ENCODE results near the gene ZNF534. TPM values are rescaled to one million over a fixed set of nuclear protein-coding genes. Genes with fewer than 3 reads are reported as not detected.
A peak's percentile ranks its signal among the peaks of the same experiment; 100 is the strongest.
"Not testable (repeated sequence)": the region's sequence is repeated elsewhere in the genome, so short reads cannot be mapped to it uniquely, and the experiment has no call there.

ZNF534 gene
- total RNA-seq, 2 experiments from 2014 or later, result not detected

- no peak overlapping the region for H3K4me3 Mint-ChIP-seq
- peaks cover 78% of the 10 kb centered on the region for H3K9me3 Mint-ChIP-seq
- DNase-seq, result no peak
- peaks cover 64% of the 10 kb centered on the region for H3K36me3 Mint-ChIP-seq (ENCODE audit: low read depth)
- H3K4me1 Mint-ChIP-seq (ENCODE audit: low read depth), result no peaks in the 10 kb centered on the region
- intact Hi-C loops (cut with micrococcal nuclease), result no loop called here
- no peaks in the 10 kb centered on the region for H3K27me3 Mint-ChIP-seq (ENCODE audit: low read depth)
- CTCF ChIA-PET, result no interaction called here
- H3K27ac Mint-ChIP-seq, result no peak overlapping the region
Measured at GRCh38 chr19:52474351-52475127, 45.6 kb downstream of the ZNF534 start.

GRCh38 chr19:52484111-52484743, 55.3 kb downstream of the ZNF534 start:
- peaks cover 33% of the 10 kb centered on the region for H3K36me3 Mint-ChIP-seq (ENCODE audit: low read depth)
- peaks cover 47% of the 10 kb centered on the region for H3K9me3 Mint-ChIP-seq
- H3K27ac Mint-ChIP-seq; intact Hi-C loops (cut with micrococcal nuclease); DNase-seq; H3K4me1 Mint-ChIP-seq (ENCODE audit: low read depth); H3K4me3 Mint-ChIP-seq; CTCF ChIA-PET; H3K27me3 Mint-ChIP-seq (ENCODE audit: low read depth): not testable (repeated sequence)

- CTCF ChIA-PET; intact Hi-C loops (cut with micrococcal nuclease); H3K27ac Mint-ChIP-seq; H3K4me1 Mint-ChIP-seq (ENCODE audit: low read depth); H3K27me3 Mint-ChIP-seq (ENCODE audit: low read depth); DNase-seq; H3K4me3 Mint-ChIP-seq: not testable (repeated sequence)
- peaks cover 48% of the 10 kb centered on the region for H3K9me3 Mint-ChIP-seq
- peaks cover 34% of the 10 kb centered on the region for H3K36me3 Mint-ChIP-seq (ENCODE audit: low read depth)
Measured at GRCh38 chr19:52485064-52485463, 56.1 kb downstream of the ZNF534 start.

- H3K27ac Mint-ChIP-seq; H3K4me1 Mint-ChIP-seq (ENCODE audit: low read depth); H3K27me3 Mint-ChIP-seq (ENCODE audit: low read depth); DNase-seq; intact Hi-C loops (cut with micrococcal nuclease); CTCF ChIA-PET; H3K4me3 Mint-ChIP-seq: not testable (repeated sequence)
- H3K36me3 Mint-ChIP-seq (ENCODE audit: low read depth), result peaks cover 31% of the 10 kb centered on the region
- H3K9me3 Mint-ChIP-seq, result peaks cover 47% of the 10 kb centered on the region
Measured at GRCh38 chr19:52485561-52486240, 56.8 kb downstream of the ZNF534 start.

GRCh38 chr19:52492201-52492993, 63.4 kb downstream of the ZNF534 start:
- CTCF ChIA-PET, result no interaction called here
- H3K27me3 Mint-ChIP-seq (ENCODE audit: low read depth), result no peaks in the 10 kb centered on the region

GRCh38 chr19:52492994-52493470, 64.1 kb downstream of the ZNF534 start:
- Mint-ChIP-seq H3K27me3 (ENCODE audit: low read depth) (no peaks in the 10 kb centered on the region), H3K4me1 (ENCODE audit: low read depth) (no peaks in the 10 kb centered on the region), H3K27ac (no peak overlapping the region), H3K9me3 (peaks cover 40% of the 10 kb centered on the region), H3K36me3 (ENCODE audit: low read depth) (peaks cover 26% of the 10 kb centered on the region), H3K4me3 (no peak overlapping the region)
- CTCF ChIA-PET, result no interaction called here
- intact Hi-C loops (cut with micrococcal nuclease), result no loop called here
- no peak for DNase-seq

More at GRCh38 chr19:52492201-52492993, 63.4 kb downstream of the ZNF534 start:
- peak; percentile 6 for DNase-seq
- H3K9me3 Mint-ChIP-seq, result peaks cover 33% of the 10 kb centered on the region
- H3K4me3 Mint-ChIP-seq, result no peak overlapping the region
- intact Hi-C loops (cut with micrococcal nuclease), result no loop called here
- H3K36me3 Mint-ChIP-seq (ENCODE audit: low read depth), result peaks cover 22% of the 10 kb centered on the region
- H3K4me1 Mint-ChIP-seq (ENCODE audit: low read depth), result no peaks in the 10 kb centered on the region
- no peak overlapping the region for H3K27ac Mint-ChIP-seq

GRCh38 chr19:52494518-52494917, 65.6 kb downstream of the ZNF534 start:
- Mint-ChIP-seq H3K4me3 (no peak overlapping the region), H3K27ac (no peak overlapping the region), H3K36me3 (ENCODE audit: low read depth) (peaks cover 31% of the 10 kb centered on the region), H3K27me3 (ENCODE audit: low read depth) (no peaks in the 10 kb centered on the region), H3K4me1 (ENCODE audit: low read depth) (no peaks in the 10 kb centered on the region), H3K9me3 (peaks cover 44% of the 10 kb centered on the region)
- no peak for DNase-seq
- intact Hi-C loops (cut with micrococcal nuclease), result no loop called here
- CTCF ChIA-PET, result interaction anchor here (0.6 kb wide), 1 partner anchor 279 kb away, joined by 4 read pairs; no protein-coding TSS in a partner anchor

GRCh38 chr19:52498571-52498970, 69.6 kb downstream of the ZNF534 start:
- H3K9me3 Mint-ChIP-seq, result peaks cover 53% of the 10 kb centered on the region
- H3K4me1 Mint-ChIP-seq (ENCODE audit: low read depth), result no peaks in the 10 kb centered on the region
- DNase-seq, result no peak
- H3K4me3 Mint-ChIP-seq, result no peak overlapping the region
- CTCF ChIA-PET, result no interaction called here
- intact Hi-C loops (cut with micrococcal nuclease), result no loop called here
- peaks cover 51% of the 10 kb centered on the region for H3K36me3 Mint-ChIP-seq (ENCODE audit: low read depth)
- no peaks in the 10 kb centered on the region for H3K27me3 Mint-ChIP-seq (ENCODE audit: low read depth)
- H3K27ac Mint-ChIP-seq, result no peak overlapping the region

- H3K27me3 Mint-ChIP-seq (ENCODE audit: low read depth); H3K27ac Mint-ChIP-seq; DNase-seq; intact Hi-C loops (cut with micrococcal nuclease); H3K4me3 Mint-ChIP-seq; H3K4me1 Mint-ChIP-seq (ENCODE audit: low read depth): not testable (repeated sequence)
- peaks cover 54% of the 10 kb centered on the region for H3K36me3 Mint-ChIP-seq (ENCODE audit: low read depth)
- CTCF ChIA-PET, result interaction anchor here (0.6 kb wide), 1 partner anchor 362 kb away, joined by 3 read pairs; no protein-coding TSS in a partner anchor
- peaks cover 52% of the 10 kb centered on the region for H3K9me3 Mint-ChIP-seq
Measured at GRCh38 chr19:52500474-52500873, 71.5 kb downstream of the ZNF534 start.

- H3K4me1 Mint-ChIP-seq (ENCODE audit: low read depth); H3K4me3 Mint-ChIP-seq; intact Hi-C loops (cut with micrococcal nuclease); CTCF ChIA-PET; DNase-seq; H3K27ac Mint-ChIP-seq; H3K27me3 Mint-ChIP-seq (ENCODE audit: low read depth): not testable (repeated sequence)
- peaks cover 49% of the 10 kb centered on the region for H3K9me3 Mint-ChIP-seq
- peaks cover 58% of the 10 kb centered on the region for H3K36me3 Mint-ChIP-seq (ENCODE audit: low read depth)
Measured at GRCh38 chr19:52500991-52501390, 72.0 kb downstream of the ZNF534 start.
